Upper lobe of right lung (tissue), 1 donor: Measurements from ENCODE around the gene GALP. TPM values are rescaled to one million over a fixed set of nuclear protein-coding genes. Genes with fewer than 3 reads are reported as not detected.
A peak's percentile ranks its signal among the peaks of the same experiment; 100 is the strongest.

ENCODE experiments used
- ATAC-seq: fragments of 200-7000 bp; cut with Tn5 transposase; one replicate; pipeline ENCODE4 v1.9.1; 2020; ENCODE audit warnings: mild to moderate bottlenecking, moderate library complexity
- DNase-seq: peaks from one replicate; pipeline ENCODE4 v3.0.0-alpha.2; 2020
- H3K27ac ChIP-seq: fragments of 200-600 bp; one replicate; pipeline ENCODE4 v1.8.0; 2022
- H3K27me3 ChIP-seq: fragments of 200-600 bp; one replicate; pipeline ENCODE4 v1.8.0; 2022; ENCODE audit warnings: mild to moderate bottlenecking
- H3K36me3 ChIP-seq: fragments of 200-600 bp; one replicate; pipeline ENCODE4 v1.8.0; 2022
- H3K4me1 ChIP-seq: fragments of 200-600 bp; one replicate; pipeline ENCODE4 v1.8.0; 2022
- H3K4me3 ChIP-seq: fragments of 200-600 bp; one replicate; pipeline ENCODE4 v1.8.0; 2022; ENCODE audit warnings: mild to moderate bottlenecking
- H3K9me3 ChIP-seq: fragments of 200-600 bp; one replicate; pipeline ENCODE4 v1.8.0; 2022
- CTCF ChIP-seq: fragments of 200-600 bp; IDR thresholded peaks from one replicate; pipeline ENCODE4 v1.8.0; 2022; ENCODE audit warnings: antibody characterized with exemption
- intact Hi-C: fragments of 100-400 bp; cut with DNase I; formaldehyde crosslinking; loops from one replicate; pipeline ENCODE4 v1.11.0; 2022
- total RNA-seq: library from RNA; stranded (reverse); fragmentation: NEBNext Ultra II Directional; extraction: Animal tissue kit (Norgen Biotek cat#: 25700); gene quantifications from one replicate; pipeline ENCODE4 v1.2.1, GENCODE V29; 2021
- donor health status: DM: no; HTN: yes; CAD: no; lungs with severe emphysema.

Gene GALP
- total RNA-seq, 1 donor from 2014 or later: not detected

- no peaks in the 10 kb centered on the region for H3K9me3 ChIP-seq
- DNase-seq: no peak
- H3K4me1 ChIP-seq: no peaks in the 10 kb centered on the region
- no peak for ATAC-seq
- intact Hi-C loops: no loop called here
- H3K4me3 ChIP-seq: no peak overlapping the region
- no peak for TF ChIP-seq CTCF
- H3K27ac ChIP-seq: no peak overlapping the region
- H3K36me3 ChIP-seq: peaks cover 17% of the 10 kb centered on the region
- H3K27me3 ChIP-seq: no peaks in the 10 kb centered on the region
These were observed 26.2 kb upstream of the GALP start for GRCh38 chr19:56149656-56150038.

- Histone ChIP-seq H3K4me1 (no peaks in the 10 kb centered on the region), H3K27ac (no peak overlapping the region), H3K4me3 (no peak overlapping the region), H3K36me3 (peaks cover 24% of the 10 kb centered on the region), H3K9me3 (no peaks in the 10 kb centered on the region), H3K27me3 (no peaks in the 10 kb centered on the region)
- DNase-seq (no peak), ATAC-seq (no peak)
- TF ChIP-seq CTCF: no peak
- intact Hi-C loops: no loop called here
These were observed 25.4 kb upstream of the GALP start for GRCh38 chr19:56150358-56150757.

GRCh38 chr19:56152644-56153043 is 23.2 kb upstream of the GALP start:
- no peaks in the 10 kb centered on the region for H3K27me3 ChIP-seq
- DNase-seq: no peak
- TF ChIP-seq CTCF: no peak
- no peak overlapping the region for H3K27ac ChIP-seq
- no peak for ATAC-seq
- no peaks in the 10 kb centered on the region for H3K9me3 ChIP-seq
- peaks cover 28% of the 10 kb centered on the region for H3K36me3 ChIP-seq
- no peaks in the 10 kb centered on the region for H3K4me1 ChIP-seq
- H3K4me3 ChIP-seq: no peak overlapping the region
- intact Hi-C loops: no loop called here

- Histone ChIP-seq H3K36me3 (peaks cover 19% of the 10 kb centered on the region), H3K4me3 (no peak overlapping the region), H3K27ac (peak overlapping the region; percentile 37), H3K27me3 (no peaks in the 10 kb centered on the region), H3K4me1 (no peaks in the 10 kb centered on the region), H3K9me3 (no peaks in the 10 kb centered on the region)
- intact Hi-C loops: no loop called here
- ATAC-seq: no peak
- no peak for TF ChIP-seq CTCF
- DNase-seq: no peak
These were observed 22.3 kb upstream of the GALP start for GRCh38 chr19:56153507-56153906.

- H3K27ac ChIP-seq: no peak overlapping the region
- no peak overlapping the region for H3K4me3 ChIP-seq
- no peaks in the 10 kb centered on the region for H3K27me3 ChIP-seq
- DNase-seq (no peak), ATAC-seq (peak; percentile 59)
- peaks cover 28% of the 10 kb centered on the region for H3K36me3 ChIP-seq
- no peaks in the 10 kb centered on the region for H3K9me3 ChIP-seq
- H3K4me1 ChIP-seq: no peaks in the 10 kb centered on the region
- peak; percentile 37 for TF ChIP-seq CTCF
- intact Hi-C loops: no loop called here
These were observed 20.6 kb upstream of the GALP start for GRCh38 chr19:56155124-56155687.

GRCh38 chr19:56156768-56157167 is 19.0 kb upstream of the GALP start:
- no peaks in the 10 kb centered on the region for H3K9me3 ChIP-seq
- peaks cover 33% of the 10 kb centered on the region for H3K36me3 ChIP-seq
- DNase-seq (no peak), ATAC-seq (peak; percentile 26)
- peak overlapping the region; percentile 65 for H3K27ac ChIP-seq
- H3K4me3 ChIP-seq: no peak overlapping the region
- H3K4me1 ChIP-seq: no peaks in the 10 kb centered on the region
- no peaks in the 10 kb centered on the region for H3K27me3 ChIP-seq
- intact Hi-C loops: no loop called here
- TF ChIP-seq CTCF: no peak
